ENCODE measurements around the gene COL6A2.
"Not testable (repeated sequence)": the region's sequence is repeated elsewhere in the genome, so short reads cannot be mapped to it uniquely, and the experiment has no call there.

The COL6A2 gene

DNA sequence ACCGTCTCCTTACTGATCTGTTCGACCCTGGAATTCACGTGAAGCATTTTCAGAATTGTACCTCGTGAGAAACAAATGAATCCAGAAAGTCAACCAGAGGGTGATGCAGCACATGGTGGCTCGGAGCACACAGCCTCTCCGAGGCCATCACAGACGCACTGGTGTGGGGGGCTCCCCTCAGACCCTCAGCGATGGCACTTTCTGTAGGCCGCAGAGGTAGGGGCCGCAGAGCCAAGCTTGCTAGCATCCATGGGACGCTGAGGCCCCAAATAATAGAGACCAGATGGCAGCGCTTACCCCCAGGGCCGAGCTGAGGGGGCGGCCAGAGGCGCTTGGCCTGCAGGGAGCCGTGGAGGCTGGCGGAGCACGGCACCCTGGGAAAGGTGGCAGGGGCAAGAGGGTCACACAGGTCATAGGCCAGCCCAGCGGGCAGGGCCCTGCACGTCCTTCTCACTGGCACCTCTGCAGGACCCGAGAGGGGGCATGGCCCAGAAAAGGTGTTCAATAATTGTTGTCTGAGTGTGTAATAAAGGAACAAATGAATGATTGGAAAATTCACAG is 28.1 kb upstream of the COL6A2 start:
- no peak for DNase-seq (ENCODE audit: low read depth)
- H3K4me3 ChIP-seq (ENCODE audit: low read depth, low read length): no peak overlapping the region
- TF ChIP-seq, protein P1, sequence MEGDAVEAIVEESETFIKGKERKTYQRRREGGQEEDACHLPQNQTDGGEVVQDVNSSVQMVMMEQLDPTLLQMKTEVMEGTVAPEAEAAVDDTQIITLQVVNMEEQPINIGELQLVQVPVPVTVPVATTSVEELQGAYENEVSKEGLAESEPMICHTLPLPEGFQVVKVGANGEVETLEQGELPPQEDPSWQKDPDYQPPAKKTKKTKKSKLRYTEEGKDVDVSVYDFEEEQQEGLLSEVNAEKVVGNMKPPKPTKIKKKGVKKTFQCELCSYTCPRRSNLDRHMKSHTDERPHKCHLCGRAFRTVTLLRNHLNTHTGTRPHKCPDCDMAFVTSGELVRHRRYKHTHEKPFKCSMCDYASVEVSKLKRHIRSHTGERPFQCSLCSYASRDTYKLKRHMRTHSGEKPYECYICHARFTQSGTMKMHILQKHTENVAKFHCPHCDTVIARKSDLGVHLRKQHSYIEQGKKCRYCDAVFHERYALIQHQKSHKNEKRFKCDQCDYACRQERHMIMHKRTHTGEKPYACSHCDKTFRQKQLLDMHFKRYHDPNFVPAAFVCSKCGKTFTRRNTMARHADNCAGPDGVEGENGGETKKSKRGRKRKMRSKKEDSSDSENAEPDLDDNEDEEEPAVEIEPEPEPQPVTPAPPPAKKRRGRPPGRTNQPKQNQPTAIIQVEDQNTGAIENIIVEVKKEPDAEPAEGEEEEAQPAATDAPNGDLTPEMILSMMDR (conservative IDR thresholded peaks at IDR 0.05; ENCODE audit: low read depth, low read length): no peak

DNA sequence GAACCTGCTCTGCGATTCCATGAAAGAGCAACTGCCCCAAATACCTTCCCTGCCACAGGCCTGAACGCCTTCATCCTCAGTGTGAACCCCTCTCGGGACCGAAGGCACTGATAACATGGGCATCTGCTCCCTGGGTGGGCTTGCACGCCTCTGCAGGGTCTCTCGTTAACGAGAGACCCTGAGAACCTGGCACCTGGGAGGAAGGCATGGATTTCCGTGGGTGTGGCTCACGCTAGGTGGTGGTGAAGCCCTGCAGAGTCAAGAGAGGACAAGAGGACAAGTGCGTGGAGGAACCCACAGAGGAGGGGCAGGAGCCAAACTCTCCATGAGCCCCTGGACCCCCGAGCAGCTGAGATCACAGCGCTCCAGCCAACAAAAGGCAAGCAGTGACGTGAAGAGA is 26.8 kb upstream of the COL6A2 start:
- DNase-seq (ENCODE audit: low read depth): no peak
- TF ChIP-seq, protein P1 (conservative IDR thresholded peaks at IDR 0.05; ENCODE audit: low read depth, low read length): no peak

DNA sequence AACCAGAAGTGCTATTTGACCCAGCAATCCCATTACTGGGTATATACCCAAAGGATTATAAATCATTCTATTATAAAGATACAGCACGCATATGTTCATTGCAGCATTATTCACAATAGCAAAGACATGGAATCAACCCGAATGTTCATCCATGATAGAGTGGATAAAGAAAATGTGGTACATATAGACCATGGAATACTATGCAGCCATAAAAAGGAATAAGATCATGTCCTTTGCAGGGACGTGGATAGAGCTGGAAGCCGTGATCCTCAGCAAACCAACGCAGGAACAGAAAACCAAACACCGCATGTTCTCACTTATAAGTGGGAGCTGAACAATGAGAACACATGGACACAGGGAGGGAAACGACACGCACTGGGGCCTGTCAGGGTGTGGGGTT is 21.2 kb upstream of the COL6A2 start:
- not testable (repeated sequence) for H3K4me3 ChIP-seq (ENCODE audit: low read depth, low read length); DNase-seq (ENCODE audit: low read depth)

More for the DNA sequence above, 26.8 kb upstream of the COL6A2 start:
- H3K4me3 ChIP-seq (ENCODE audit: low read depth, low read length): no peak overlapping the region

DNA sequence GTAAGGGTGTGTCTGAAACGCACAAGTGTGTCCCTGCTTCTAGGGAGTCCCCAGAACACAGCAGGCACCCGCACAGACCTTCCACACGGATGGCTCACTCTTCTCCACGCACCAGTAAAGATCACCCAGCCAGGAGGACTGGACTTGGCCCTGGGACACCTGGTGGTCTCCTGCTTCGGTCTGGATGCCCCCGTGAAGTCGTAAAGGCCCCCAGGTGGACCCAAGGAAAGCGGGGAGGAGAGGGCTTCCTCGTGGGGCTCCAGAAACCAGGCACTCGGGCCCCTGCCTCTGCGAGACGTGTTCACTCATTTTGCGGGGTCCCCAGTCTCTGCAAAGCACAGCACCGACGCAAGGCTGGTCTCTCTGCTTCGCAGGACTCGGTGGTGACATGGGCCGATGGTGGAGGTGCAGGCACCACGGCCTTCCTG is 20.2 kb upstream of the COL6A2 start:
- DNase-seq (ENCODE audit: low read depth): no peak
- TF ChIP-seq, protein P1 (conservative IDR thresholded peaks at IDR 0.05; ENCODE audit: low read depth, low read length): no peak
- H3K4me3 ChIP-seq (ENCODE audit: low read depth, low read length): no peak overlapping the region

DNA sequence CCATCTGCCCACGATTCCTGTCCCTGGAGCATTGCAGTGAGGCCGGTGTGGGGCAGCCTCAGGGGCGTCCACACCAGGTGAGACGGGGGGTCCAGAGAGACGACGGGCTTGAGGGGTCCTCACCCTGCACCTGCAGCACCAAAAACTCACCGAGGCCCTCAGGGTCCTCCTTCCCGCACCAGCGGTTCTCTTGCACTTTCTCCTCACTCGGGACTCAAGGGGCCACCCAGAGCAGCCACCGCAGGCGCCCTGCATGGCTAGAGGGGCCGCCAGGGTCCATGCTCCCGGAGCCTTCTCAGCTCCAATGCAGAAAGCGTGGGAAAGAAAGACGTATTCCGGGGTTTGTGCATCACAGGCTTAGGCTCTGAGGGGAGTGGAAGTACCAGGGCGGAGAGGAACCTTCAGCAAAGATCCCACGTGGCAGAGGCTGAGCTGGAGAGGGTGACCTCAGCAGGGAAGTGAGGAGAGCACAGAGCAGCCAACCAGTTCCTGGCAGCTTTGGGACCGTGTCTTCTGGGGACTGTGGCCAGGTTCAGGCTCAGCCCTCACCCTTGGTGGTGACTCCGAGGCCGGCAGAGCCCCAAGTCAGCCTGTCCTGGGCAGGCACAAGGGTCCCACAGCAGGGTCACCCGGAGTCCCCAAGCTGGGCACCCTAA is 19.5 kb upstream of the COL6A2 start:
- no peak for DNase-seq (ENCODE audit: low read depth)
- no peak overlapping the region for H3K4me3 ChIP-seq (ENCODE audit: low read depth, low read length)
- TF ChIP-seq, protein P1 (conservative IDR thresholded peaks at IDR 0.05; ENCODE audit: low read depth, low read length): no peak

DNA sequence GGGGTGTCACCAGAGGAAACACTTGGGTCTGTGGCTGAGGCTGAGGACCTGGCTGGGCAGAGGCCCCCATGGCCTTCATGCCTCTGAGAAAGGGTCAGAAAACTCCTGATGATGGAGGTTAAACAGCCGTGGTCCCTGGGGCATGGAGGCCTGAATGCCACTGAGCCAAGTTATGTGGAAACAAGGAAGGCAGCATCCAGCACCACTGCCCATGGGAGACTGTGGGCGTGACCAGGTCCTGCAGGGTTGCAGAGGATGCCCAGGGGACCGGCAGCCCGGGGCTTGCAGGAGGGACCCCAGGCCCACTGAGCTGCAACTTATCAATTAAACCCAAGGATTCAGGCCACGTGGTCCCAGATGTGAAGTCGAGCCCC is 18.9 kb upstream of the COL6A2 start:
- TF ChIP-seq, protein P1 (conservative IDR thresholded peaks at IDR 0.05; ENCODE audit: low read depth, low read length): no peak
- no peak overlapping the region for H3K4me3 ChIP-seq (ENCODE audit: low read depth, low read length)
- DNase-seq (ENCODE audit: low read depth): no peak

DNA sequence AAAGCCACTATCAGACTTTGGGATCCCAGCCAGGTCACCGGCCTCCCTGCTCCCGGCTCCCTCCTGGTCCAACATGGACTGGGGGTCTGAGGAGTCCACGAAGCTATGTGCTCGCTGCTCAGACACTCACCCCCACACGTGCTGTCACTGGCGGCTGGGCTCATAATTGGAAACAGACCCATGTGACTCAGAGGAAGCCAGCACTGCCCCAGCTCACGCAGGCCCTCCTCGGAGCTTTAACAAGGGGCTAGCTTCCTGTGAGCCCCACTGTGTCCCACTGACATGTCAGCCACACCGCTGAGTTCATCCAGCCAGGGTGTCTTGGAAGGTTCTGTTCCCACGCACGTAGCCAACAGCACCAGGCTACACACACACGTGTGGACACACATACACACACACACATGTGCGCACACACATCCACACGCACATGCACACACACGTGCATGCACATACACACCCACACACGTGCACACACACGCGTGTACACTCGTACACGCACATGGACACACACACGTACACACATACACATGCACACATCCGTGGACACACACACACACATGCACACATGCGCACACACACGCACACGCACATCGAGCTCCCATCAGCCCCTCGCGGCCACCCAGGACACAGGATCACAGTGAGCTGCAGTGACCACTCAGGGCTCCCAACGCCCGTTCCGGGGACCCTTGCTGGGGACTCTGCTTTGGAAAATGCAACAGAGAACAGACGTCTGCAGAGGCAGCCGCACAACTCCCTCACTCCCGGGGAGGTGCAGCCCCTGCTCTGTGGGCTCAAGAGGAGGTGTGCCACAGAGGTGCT is 18.4 kb upstream of the COL6A2 start:
- peak; percentile 40 for DNase-seq (ENCODE audit: low read depth)
- TF ChIP-seq, protein P1 (conservative IDR thresholded peaks at IDR 0.05; ENCODE audit: low read depth, low read length): no peak
- H3K4me3 ChIP-seq (ENCODE audit: low read depth, low read length): no peak overlapping the region
